ENCODE results near the gene ISL1. TPM values are rescaled to one million over a fixed set of nuclear protein-coding genes. Genes with fewer than 3 reads are reported as not detected.

The ISL1 gene
- total RNA-seq, 2 donors from 2014 or later, result not detected

DNA sequence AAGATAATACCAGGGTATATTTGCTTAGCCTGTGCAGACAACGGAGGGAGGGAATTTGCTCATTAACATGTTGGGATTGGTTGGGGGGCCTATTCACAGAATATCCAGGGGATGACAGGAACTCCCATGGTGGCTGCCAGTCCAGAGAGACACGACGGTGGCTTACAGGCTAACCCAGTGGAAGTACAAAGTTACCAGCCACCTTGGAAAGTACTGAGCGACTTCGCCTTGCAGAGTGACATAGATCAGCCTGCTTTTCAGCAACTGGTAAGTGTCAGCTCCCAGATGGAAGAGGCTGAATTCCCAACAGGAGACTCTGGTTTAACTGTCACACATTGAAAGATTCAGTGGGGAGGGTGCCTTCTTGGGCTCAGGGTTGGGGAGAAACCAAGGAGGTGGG is 7.9 kb downstream of the ISL1 start:
- H3K36me3 Mint-ChIP-seq (ENCODE audit: low read depth), result peaks cover 7% of the 10 kb centered on the region
- no peak overlapping the region for H3K4me3 Mint-ChIP-seq
- H3K27ac Mint-ChIP-seq, result no peak overlapping the region
- H3K4me1 Mint-ChIP-seq, result peaks cover 2% of the 10 kb centered on the region
- ATAC-seq (no peak), DNase-seq (no peak)
- H3K9me3 ChIP-seq (ENCODE audit: control insufficient read depth, low read length, poor library complexity, severe bottlenecking), result no peaks in the 10 kb centered on the region
- peaks cover 45% of the 10 kb centered on the region for H3K27me3 Mint-ChIP-seq

DNA sequence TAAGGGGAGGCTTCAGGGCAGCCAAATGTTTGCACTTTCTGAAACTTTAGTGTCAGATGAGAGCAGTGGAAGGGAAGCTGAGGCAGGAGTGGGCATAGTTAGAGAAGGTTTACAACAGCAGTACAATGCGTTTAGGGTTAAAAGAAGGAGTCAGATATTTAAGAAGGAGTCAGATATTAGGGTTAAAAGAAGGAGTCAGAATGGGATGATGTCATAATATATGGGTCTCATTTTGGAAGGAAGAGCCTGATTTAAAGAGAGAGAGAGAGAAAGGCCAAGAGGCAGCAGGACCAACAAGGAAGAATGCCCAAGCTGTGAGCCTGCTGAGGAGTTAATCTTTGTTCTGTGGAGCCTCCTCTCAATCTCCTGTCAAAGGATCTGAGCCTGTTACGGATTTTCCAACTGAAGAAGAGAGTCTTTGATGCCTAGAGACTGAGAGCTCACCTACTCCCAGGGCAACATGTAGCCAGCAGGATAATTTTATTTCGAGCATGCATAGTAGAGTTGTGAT is 9.5 kb downstream of the ISL1 start:
- H3K36me3 Mint-ChIP-seq (ENCODE audit: low read depth), result peaks cover 5% of the 10 kb centered on the region
- H3K4me3 Mint-ChIP-seq, result no peak overlapping the region
- no peaks in the 10 kb centered on the region for H3K4me1 Mint-ChIP-seq
- H3K27ac Mint-ChIP-seq, result no peak overlapping the region
- H3K9me3 ChIP-seq (ENCODE audit: control insufficient read depth, low read length, poor library complexity, severe bottlenecking), result no peaks in the 10 kb centered on the region
- no peak for DNase-seq
- H3K27me3 Mint-ChIP-seq, result peaks cover 30% of the 10 kb centered on the region
- ATAC-seq, result no peak

DNA sequence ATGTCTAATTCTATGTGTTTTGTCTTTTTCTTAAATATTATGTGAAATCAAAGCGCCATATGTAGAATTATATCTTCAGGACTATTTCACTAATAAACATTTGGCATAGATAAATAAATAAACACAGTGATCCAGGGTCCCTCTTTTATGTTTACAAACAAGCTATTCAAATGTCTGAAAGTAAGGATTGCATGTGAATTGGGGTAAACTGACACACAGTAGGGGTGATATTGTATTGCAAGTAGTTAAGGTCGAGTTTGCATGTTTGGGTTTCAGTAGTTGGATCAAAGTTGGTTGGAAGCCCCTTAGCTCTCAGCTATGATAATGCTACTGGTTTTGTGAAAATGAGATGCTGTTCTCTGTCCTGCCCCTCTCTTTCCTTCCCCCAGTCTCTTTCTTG is 11.4 kb downstream of the ISL1 start:
- ATAC-seq, result no peak
- Mint-ChIP-seq H3K27ac (no peak overlapping the region), H3K27me3 (peaks cover 32% of the 10 kb centered on the region), H3K4me3 (no peak overlapping the region), H3K4me1 (no peaks in the 10 kb centered on the region), H3K36me3 (ENCODE audit: low read depth) (no peaks in the 10 kb centered on the region)
- no peak for DNase-seq
- H3K9me3 ChIP-seq (ENCODE audit: control insufficient read depth, low read length, poor library complexity, severe bottlenecking), result no peaks in the 10 kb centered on the region

DNA sequence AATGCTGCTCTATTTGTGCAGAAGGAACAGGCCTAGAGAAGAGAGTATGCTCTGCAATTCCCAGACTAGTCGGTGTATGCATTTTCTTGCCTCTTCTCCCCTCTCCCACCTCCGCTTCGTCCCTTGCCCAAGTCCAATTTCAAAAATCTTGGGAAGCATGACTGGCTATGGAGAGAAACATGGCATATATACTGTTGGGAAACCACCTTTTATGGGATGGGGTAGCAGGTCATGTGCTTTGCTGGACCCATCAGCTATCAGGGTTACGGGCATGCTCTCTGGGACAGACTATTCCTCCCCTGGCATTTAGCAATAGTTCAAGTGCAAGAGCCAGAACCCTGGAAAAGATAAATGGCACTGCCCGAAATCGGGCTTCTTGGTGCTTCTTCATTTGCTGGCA is 12.0 kb downstream of the ISL1 start:
- no peaks in the 10 kb centered on the region for H3K4me1 Mint-ChIP-seq
- DNase-seq, result no peak
- no peaks in the 10 kb centered on the region for H3K36me3 Mint-ChIP-seq (ENCODE audit: low read depth)
- no peak for ATAC-seq
- peaks cover 37% of the 10 kb centered on the region for H3K27me3 Mint-ChIP-seq
- no peaks in the 10 kb centered on the region for H3K9me3 ChIP-seq (ENCODE audit: control insufficient read depth, low read length, poor library complexity, severe bottlenecking)
- H3K4me3 Mint-ChIP-seq, result no peak overlapping the region
- H3K27ac Mint-ChIP-seq, result no peak overlapping the region

DNA sequence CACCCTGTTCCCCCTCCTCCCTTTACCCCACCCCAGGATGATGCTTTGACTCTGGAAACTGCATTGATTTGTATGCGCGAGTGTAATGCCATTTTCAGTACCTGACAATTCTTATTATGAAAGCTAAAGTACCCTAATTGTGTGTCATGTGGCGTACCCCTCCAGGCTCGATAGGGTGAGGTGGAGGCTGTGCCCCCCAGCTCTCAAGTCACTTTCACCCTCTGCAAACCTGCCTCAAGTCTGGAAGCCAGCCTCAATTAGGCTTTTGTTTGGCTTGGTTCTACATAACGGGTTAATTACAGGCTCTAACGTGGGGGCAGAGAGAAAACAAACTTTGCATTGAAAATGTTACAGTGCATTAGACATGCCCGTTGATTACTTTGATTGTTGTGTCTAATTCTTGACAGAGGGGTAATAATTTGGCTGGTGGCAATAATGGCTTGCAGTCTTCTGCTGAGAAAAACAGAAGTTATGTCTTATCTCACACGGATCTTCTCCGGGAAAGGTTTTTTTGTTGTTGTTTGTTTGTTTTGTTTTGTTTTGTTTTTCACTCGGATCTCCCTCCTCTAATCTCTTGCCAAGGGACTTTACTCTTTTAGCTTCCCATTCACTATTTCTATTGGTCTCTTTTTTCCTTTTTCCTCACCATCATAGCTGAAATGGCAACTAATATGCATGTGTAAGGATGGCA is 12.6 kb downstream of the ISL1 start:
- DNase-seq, result no peak
- Mint-ChIP-seq H3K36me3 (ENCODE audit: low read depth) (no peaks in the 10 kb centered on the region), H3K27ac (no peak overlapping the region), H3K4me1 (no peaks in the 10 kb centered on the region), H3K4me3 (no peak overlapping the region), H3K27me3 (peaks cover 34% of the 10 kb centered on the region)
- H3K9me3 ChIP-seq (ENCODE audit: control insufficient read depth, low read length, poor library complexity, severe bottlenecking), result no peaks in the 10 kb centered on the region
- ATAC-seq, result no peak

DNA sequence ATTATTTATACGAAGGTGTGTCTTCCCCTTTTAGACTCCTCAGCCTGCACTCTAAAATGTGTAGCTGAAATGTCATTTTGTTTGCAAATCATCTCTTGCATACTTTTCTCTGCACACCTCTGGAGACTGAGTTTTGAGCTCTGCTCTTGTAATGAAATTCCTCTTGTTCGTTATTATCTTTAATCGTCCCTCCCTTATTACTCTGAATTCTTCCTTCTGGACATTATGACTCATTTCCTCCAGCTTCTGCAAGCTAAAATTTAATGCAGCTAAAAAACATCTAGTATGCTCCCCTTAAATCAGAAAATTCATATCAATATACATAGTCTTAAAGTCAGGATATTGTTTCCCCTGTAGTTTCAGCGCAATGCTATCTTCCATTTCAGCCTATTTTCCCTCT is 13.5 kb downstream of the ISL1 start:
- Mint-ChIP-seq H3K36me3 (ENCODE audit: low read depth) (no peaks in the 10 kb centered on the region), H3K27me3 (peaks cover 26% of the 10 kb centered on the region), H3K27ac (no peak overlapping the region), H3K4me3 (no peak overlapping the region), H3K4me1 (no peaks in the 10 kb centered on the region)
- ATAC-seq, result no peak
- DNase-seq, result no peak
- H3K9me3 ChIP-seq (ENCODE audit: control insufficient read depth, low read length, poor library complexity, severe bottlenecking), result no peaks in the 10 kb centered on the region

DNA sequence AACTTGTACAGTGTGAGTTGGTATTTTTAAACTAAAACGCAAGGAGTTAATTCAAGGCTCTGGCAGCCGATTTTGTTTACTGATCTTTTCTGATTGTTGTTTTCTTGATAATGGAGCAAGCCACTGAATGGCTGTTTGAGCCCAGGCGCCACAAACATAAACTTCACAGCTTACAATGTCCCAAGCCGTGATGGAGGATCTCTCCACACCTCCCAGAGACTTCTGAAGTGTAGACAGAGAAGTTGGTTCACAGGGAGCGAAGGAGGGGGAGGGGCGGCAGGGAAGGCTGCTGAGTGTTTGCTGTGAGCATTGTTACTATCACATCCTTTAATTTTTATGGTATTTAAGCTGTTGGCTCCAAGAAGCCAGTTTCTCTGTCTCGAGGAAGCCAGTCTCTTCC is 14.7 kb downstream of the ISL1 start:
- H3K4me3 Mint-ChIP-seq, result no peak overlapping the region
- no peaks in the 10 kb centered on the region for H3K9me3 ChIP-seq (ENCODE audit: control insufficient read depth, low read length, poor library complexity, severe bottlenecking)
- no peaks in the 10 kb centered on the region for H3K4me1 Mint-ChIP-seq
- H3K27ac Mint-ChIP-seq, result no peak overlapping the region
- H3K36me3 Mint-ChIP-seq (ENCODE audit: low read depth), result no peaks in the 10 kb centered on the region
- ATAC-seq, result no peak
- no peak for DNase-seq
- peaks cover 26% of the 10 kb centered on the region for H3K27me3 Mint-ChIP-seq

DNA sequence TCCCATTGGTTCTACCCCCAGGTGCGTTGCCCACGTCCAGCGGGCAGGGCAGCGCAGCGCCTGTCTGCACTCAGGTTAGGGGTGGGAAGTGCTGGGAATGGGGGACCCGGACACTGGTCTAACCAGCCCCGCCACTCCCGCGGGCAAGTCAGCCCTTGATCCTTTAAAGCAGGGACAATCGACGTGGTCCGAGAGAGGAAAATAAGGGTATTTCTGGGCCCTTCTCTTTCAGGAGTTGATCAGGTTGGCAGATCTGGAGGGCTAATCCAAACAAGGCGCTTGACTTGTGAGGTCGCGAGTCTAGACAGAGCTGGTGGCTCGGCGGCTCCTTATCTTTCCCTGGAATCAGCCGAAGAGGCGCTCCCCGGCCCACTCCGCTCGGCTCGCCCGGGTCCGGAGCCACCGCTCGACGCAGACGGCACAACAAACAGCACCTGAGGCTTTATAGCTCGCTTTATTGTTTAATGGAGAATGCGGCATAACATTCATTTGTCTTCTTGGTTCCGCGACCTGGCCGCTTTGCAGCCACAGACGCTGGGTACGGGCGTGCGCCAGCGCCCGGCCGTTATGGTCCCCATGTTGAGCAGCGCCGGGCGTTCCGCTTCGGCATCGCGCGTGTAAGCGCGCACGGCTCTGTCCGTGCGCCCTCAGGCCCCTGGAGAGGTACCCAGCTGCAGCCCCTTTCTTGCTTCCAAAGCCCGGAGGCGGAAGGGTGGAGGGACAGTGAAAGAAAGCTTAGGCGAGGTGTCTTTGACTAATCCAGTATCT is 15.8 kb downstream of the ISL1 start:
- no peak for ATAC-seq
- Mint-ChIP-seq H3K36me3 (ENCODE audit: low read depth) (no peaks in the 10 kb centered on the region), H3K4me1 (no peaks in the 10 kb centered on the region), H3K27ac (no peak overlapping the region), H3K27me3 (peaks cover 26% of the 10 kb centered on the region), H3K4me3 (no peak overlapping the region)
- no peaks in the 10 kb centered on the region for H3K9me3 ChIP-seq (ENCODE audit: control insufficient read depth, low read length, poor library complexity, severe bottlenecking)
- DNase-seq, result no peak

DNA sequence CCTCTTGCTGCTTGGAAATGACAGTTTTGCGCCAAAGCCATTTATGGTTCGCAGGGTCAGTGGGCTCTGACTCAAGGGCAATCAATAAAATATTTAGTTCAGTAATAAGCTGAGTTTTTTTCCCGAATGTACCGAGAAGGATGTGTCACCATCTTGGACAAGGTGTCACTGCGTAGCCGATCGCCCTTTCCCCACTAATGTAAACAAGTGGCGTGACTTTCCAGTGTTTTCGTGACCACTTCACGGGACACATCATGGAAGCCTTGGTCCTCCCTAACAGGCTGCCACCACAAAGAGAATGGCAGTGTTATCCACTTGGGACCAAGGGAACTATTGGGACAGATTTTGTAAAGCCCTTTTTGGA is 16.4 kb downstream of the ISL1 start:
- Mint-ChIP-seq H3K4me1 (no peaks in the 10 kb centered on the region), H3K36me3 (ENCODE audit: low read depth) (no peaks in the 10 kb centered on the region), H3K27ac (no peak overlapping the region), H3K27me3 (peaks cover 26% of the 10 kb centered on the region), H3K4me3 (no peak overlapping the region)
- no peaks in the 10 kb centered on the region for H3K9me3 ChIP-seq (ENCODE audit: control insufficient read depth, low read length, poor library complexity, severe bottlenecking)
- ATAC-seq (no peak), DNase-seq (no peak)

DNA sequence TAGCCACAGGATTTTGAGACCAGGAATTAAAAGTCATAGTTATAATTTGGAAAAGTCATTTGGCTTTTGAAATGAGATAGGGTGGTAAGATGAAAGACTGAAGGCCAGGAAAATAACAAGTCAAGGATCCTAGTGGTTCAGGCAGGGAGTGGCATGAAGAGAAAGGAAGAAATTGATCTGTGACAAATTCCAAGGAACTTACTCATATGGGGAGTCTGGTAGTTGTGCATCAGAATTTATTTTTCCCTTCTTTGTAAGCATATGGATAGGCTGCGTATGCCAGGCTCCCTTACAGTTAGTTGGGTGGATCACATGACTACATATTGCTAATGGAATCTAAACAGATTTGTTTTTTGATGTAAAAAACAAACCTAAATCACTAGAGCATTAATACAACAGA is 21.0 kb downstream of the ISL1 start:
- Mint-ChIP-seq H3K36me3 (ENCODE audit: low read depth) (no peaks in the 10 kb centered on the region), H3K27ac (no peak overlapping the region)

DNA sequence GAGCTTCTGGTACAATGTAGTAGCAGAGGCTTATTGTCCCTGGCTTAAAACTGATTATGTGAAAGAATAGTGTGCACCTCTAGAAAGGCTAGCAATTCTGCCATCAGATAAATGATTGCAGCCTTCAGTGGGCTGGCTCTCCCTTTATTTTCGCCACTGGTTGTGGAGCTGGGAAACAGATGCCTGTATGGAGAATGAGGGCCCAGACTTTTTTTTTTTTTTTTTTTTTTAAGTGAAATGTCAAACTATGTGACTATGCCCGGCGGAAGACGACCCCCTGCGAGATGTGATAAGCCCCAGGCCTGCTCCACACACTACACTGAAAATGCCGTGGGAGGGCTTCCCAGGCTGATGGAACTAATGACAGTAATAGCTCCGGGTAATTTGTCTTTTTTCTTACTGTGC is 28.7 kb downstream of the ISL1 start:
- no peak overlapping the region for H3K4me3 Mint-ChIP-seq
- no peaks in the 10 kb centered on the region for H3K9me3 ChIP-seq (ENCODE audit: control insufficient read depth, low read length, poor library complexity, severe bottlenecking)
- H3K27ac Mint-ChIP-seq, result no peak overlapping the region
- no peaks in the 10 kb centered on the region for H3K36me3 Mint-ChIP-seq (ENCODE audit: low read depth)
- DNase-seq (no peak), ATAC-seq (no peak)
- H3K4me1 Mint-ChIP-seq, result no peaks in the 10 kb centered on the region
- no peaks in the 10 kb centered on the region for H3K27me3 Mint-ChIP-seq

More for the DNA sequence above, 21.0 kb downstream of the ISL1 start:
- H3K27me3 Mint-ChIP-seq, result peaks cover 12% of the 10 kb centered on the region
- ATAC-seq (no peak), DNase-seq (no peak)
- no peaks in the 10 kb centered on the region for H3K4me1 Mint-ChIP-seq
- H3K4me3 Mint-ChIP-seq, result no peak overlapping the region
- H3K9me3 ChIP-seq (ENCODE audit: control insufficient read depth, low read length, poor library complexity, severe bottlenecking), result no peaks in the 10 kb centered on the region

DNA sequence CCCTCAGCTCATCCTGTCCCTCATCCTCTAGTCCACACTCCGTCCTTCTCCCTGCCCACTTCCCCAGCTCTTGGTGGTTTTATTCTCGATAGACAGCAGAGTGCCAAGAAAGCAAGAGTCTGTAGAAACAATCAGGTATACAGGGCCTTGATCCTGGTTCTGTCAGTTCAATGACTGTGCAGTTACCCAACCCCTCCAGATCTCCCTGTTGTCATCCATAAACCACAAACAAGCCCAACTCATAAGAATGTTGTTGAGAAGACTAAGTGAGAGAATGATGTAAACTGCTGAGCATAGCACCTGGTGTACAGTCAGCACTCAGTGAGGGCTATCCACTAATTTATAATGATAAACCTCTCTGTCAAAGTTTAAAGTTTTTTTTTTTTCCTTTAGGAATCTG is 31.3 kb downstream of the ISL1 start:
- H3K27ac Mint-ChIP-seq, result no peak overlapping the region
- H3K27me3 Mint-ChIP-seq, result no peaks in the 10 kb centered on the region
- H3K4me3 Mint-ChIP-seq, result no peak overlapping the region
- no peaks in the 10 kb centered on the region for H3K4me1 Mint-ChIP-seq
- H3K9me3 ChIP-seq (ENCODE audit: control insufficient read depth, low read length, poor library complexity, severe bottlenecking), result no peaks in the 10 kb centered on the region
- ATAC-seq (no peak), DNase-seq (no peak)
- no peaks in the 10 kb centered on the region for H3K36me3 Mint-ChIP-seq (ENCODE audit: low read depth)

DNA sequence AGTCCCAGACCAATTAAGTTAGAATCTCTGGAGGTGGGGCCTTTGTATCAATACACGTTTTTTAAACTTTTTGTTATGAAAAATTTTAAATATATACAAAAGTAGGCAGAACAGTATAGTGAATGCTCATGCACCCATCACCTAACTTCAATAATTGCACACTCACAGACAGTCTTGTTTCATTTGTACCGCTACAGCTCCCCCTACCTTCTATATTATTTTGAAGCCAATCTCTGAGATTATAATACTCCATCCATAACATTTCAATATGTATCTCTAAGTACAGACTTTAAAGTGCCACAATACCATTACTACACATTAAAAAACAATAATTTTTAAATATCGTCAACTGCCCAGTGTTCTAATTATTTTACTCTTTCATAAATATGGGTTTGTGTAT is 32.9 kb downstream of the ISL1 start:
- no peak for DNase-seq
- H3K9me3 ChIP-seq (ENCODE audit: control insufficient read depth, low read length, poor library complexity, severe bottlenecking), result no peaks in the 10 kb centered on the region
- no peak for ATAC-seq
- Mint-ChIP-seq H3K4me1 (no peaks in the 10 kb centered on the region), H3K27me3 (no peaks in the 10 kb centered on the region), H3K27ac (no peak overlapping the region), H3K4me3 (no peak overlapping the region), H3K36me3 (ENCODE audit: low read depth) (no peaks in the 10 kb centered on the region)
